GM12864 (cell line): ENCODE results near the gene LRRC26.

Experiments used
- DNase-seq: peaks from one replicate; pipeline ENCODE4 v3.0.0-alpha.2; 2011; ENCODE audit warnings: low read depth
- H3K4me3 ChIP-seq: 2 replicates; pipeline ENCODE4 v1.5.1; 2011; ENCODE audit warnings: mild to moderate bottlenecking, low read depth, low read length, control low read depth
- TF ChIP-seq, protein P1 (sequence below): IDR thresholded peaks from 2 replicates; pipeline ENCODE4 v1.5.1; 2011; ENCODE audit warnings: low read depth, mild to moderate bottlenecking, moderate library complexity, low read length, control low read depth, inconsistent platforms; ENCODE audit errors: missing control alignments

LRRC26 gene

DNA sequence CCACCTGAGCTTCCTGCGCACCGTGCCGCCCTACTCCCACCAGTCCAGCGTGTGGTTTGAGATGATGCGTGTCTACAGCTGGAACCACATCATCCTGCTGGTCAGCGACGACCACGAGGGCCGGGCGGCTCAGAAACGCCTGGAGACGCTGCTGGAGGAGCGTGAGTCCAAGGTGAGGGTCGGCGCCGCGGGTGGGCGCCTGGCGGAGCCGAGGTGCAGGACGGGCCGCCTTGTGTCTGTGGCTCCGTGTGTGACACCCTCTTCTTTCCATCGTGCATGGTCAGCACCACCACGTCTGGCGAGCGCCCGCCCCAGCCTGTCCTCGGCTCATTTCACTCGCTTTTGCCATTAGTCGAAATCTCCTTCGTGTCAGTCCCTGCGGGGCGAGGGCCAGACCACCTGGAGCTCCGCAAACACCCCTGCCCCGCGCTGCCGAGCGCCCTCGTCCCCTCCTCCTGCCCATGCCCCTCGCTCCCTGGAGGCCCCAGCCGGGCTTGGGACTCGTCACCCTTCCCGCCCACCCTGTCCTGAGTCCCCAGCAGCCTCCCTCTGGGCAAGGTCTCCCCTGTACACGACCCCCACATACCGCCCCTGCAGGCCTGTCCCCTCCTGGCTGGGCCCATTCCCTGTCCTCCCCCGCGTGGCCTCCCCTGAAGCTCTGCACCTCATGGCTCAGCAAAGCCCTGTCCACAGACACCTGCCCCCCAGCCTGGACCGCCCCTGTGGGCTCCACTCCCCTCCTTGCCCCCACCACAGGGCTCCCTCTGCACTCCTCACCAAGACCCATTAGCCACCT is 23.9 kb downstream of the LRRC26 start:
- no peak overlapping the region for H3K4me3 ChIP-seq
- TF ChIP-seq, protein P1, sequence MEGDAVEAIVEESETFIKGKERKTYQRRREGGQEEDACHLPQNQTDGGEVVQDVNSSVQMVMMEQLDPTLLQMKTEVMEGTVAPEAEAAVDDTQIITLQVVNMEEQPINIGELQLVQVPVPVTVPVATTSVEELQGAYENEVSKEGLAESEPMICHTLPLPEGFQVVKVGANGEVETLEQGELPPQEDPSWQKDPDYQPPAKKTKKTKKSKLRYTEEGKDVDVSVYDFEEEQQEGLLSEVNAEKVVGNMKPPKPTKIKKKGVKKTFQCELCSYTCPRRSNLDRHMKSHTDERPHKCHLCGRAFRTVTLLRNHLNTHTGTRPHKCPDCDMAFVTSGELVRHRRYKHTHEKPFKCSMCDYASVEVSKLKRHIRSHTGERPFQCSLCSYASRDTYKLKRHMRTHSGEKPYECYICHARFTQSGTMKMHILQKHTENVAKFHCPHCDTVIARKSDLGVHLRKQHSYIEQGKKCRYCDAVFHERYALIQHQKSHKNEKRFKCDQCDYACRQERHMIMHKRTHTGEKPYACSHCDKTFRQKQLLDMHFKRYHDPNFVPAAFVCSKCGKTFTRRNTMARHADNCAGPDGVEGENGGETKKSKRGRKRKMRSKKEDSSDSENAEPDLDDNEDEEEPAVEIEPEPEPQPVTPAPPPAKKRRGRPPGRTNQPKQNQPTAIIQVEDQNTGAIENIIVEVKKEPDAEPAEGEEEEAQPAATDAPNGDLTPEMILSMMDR: no peak
- DNase-seq: no peak

- TF ChIP-seq, protein P1: no peak
- H3K4me3 ChIP-seq: no peak overlapping the region
- no peak for DNase-seq
Observed at GRCh38 chr9:137143459-137143858, 26.4 kb downstream of the LRRC26 start.

DNA sequence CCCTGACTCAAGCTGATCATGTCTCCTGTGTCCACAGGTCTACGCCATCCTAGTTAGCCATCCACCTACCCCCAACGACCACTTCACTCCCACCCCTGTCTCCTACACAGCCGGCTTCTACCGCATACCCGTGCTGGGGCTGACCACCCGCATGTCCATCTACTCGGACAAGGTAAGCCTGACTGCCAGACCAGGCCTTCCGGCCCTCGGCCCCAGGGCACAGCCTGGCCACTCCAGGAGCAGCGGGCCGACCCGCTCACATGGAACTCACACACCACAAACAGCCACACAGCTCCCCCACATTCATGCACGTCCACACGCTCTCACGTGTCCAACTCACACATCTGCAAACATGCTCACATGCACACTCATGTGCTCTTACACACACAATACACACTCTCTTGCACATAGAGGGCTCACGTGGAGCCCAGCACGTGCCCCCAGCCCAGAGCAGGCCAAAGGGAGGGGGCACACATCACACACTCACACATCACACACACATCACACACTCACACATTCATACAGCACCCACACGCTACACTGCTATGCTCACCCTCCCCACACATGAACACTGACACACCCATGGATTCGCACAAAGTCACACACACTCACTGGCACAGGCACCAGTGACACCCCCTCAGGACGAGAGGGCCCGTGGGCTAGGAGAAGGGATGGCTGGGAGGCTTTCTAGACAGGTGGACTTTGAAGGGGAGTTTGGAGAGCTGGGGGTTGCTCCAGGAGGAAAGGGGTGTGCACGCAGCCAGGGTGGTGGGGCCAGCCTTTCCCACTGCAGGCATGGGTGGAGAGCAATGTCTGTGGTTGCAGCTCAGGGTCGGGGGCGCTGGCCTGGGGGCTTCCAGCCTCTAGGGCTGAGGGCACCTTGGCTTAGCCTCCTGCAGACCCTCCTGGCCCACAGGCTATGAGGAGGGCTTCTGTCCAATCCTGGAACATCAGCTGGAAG is 27.6 kb downstream of the LRRC26 start:
- H3K4me3 ChIP-seq: no peak overlapping the region
- TF ChIP-seq, protein P1: no peak
- no peak for DNase-seq

GRCh38 chr9:137141050-137141810 is 28.6 kb downstream of the LRRC26 start:
- TF ChIP-seq, protein P1: no peak
- DNase-seq: no peak
- H3K4me3 ChIP-seq: no peak overlapping the region

- no peak overlapping the region for H3K4me3 ChIP-seq
- DNase-seq: no peak
- TF ChIP-seq, protein P1: no peak
Observed at GRCh38 chr9:137140151-137141012, 29.5 kb downstream of the LRRC26 start.
